ENCODE measurements around the gene UGT2A2.
"Not testable (repeated sequence)": the region's sequence is repeated elsewhere in the genome, so short reads cannot be mapped to it uniquely, and the experiment has no call there.

The UGT2A2 gene

GRCh38 chr4:69639542-69639941 lies at the start of gene UGT2A2:
UGT2A2 (minus strand) TSS chr4:69639642; CDS start chr4:69639640, 2 bp downstream.
- no peak for DNase-seq

- no peak for DNase-seq
These were observed 45.4 kb upstream of the UGT2A2 start for GRCh38 chr4:69684804-69685203.

DNA sequence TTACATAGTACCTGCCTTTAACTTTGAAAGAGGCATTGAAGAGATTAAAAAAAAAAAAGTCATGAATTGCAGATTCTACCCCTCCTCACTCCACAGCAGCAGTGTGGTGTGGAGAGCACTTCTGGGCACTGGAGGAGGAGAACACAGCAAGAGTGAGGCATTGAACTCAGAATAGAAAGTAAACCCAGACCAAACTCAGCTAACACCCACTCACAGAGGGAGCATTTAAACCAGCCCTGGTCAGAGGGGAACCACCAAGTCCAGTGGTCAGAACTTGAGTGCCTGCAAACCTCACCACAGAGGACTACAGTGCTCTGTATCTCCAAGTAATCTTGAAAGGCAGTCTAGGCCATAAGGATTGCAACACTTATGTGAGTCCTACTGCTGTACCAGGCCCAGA lies 29.2 kb upstream of the UGT2A2 start:
- no peak for DNase-seq

GRCh38 chr4:69664009-69664408 lies 24.6 kb upstream of the UGT2A2 start:
- DNase-seq = not testable (repeated sequence)

GRCh38 chr4:69661130-69661803 lies 21.8 kb upstream of the UGT2A2 start:
- DNase-seq = peak; percentile 27

DNA sequence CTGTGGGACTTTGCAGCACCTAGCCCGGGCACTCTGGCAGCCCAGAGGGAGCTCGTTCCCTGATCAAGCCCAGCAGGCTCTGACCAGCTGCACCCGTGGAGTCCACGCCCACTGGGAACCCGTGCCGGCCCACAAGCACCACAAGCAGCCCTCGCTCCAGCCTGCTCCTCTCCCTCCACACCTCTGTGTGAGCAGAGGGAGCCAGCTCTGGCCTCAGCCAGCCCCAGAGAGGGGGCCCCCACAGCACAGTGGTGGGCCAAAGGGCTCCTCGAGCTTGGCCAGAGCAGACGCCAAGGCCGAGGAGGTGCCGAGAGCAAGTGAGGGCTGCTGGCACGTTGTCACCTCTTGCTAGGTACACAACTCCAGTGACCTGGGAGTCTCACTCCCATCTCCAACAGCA lies 18.7 kb upstream of the UGT2A2 start:
- no peak for DNase-seq

GRCh38 chr4:69656653-69657158 lies 17.3 kb upstream of the UGT2A2 start:
- no peak for DNase-seq

- no peak for DNase-seq
These were observed 13.7 kb upstream of the UGT2A2 start, which contains the start of gene UGT2A1 for GRCh38 chr4:69653147-69653546. UGT2A1 (minus strand) TSS chr4:69653247; CDS start chr4:69647644, 5,603 bp downstream.

DNA sequence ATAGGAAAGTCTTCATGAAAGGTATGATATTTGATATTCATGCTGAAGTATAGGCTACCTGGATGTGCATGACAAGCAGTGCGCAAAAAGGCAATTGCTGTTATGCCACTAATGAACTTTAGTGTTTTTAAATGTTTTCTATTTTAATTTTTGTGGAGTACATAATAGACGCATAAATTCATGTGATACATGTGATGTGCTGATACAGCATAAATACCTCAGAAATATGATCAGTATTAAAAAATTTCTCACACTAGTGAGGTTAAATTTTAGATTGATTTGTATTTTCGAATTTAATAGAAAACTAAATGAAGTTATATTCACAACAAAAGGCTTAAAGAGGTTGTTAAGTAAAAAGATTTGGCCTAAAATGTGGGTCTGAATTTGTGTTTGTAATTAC lies 11.4 kb upstream of the UGT2A2 start:
- DNase-seq = no peak

DNA sequence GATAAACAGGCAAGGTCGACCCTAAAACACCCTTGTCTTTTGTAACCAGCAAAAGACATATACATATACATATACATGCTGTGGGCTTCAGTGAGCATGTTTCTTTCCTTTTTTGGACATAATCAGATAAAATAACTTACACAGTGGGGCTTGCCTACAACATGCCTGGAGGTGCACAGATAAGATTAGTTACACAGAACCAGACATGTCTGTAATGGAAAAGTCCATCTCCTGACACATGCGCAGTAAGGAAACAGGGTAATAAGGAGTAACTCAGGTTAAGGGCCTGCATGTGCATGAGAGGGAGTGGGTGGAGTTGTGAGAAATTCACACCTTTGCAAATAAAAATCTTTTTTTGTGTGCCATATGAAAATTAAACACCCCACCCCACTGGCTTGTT lies 10.2 kb upstream of the UGT2A2 start:
- no peak for DNase-seq

DNA sequence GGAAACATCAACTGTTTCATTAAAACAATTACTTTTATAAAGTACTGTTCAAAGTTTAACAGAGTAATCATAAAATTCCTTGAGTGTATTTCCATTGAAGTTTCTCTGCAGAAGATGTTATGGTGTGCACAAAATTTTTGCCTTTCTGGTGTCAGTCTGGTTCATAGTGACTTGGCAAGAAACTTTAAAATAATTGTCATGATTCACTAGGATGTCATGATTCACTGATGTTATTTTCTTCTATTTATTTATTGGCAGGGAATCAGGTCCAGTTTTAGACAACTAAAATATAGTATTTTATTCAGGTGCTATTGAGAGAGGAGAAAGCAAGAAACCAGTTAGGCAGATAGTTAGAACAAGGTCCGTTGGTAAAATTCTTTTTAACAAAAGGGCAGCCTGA lies 9.8 kb upstream of the UGT2A2 start:
- DNase-seq = no peak

DNA sequence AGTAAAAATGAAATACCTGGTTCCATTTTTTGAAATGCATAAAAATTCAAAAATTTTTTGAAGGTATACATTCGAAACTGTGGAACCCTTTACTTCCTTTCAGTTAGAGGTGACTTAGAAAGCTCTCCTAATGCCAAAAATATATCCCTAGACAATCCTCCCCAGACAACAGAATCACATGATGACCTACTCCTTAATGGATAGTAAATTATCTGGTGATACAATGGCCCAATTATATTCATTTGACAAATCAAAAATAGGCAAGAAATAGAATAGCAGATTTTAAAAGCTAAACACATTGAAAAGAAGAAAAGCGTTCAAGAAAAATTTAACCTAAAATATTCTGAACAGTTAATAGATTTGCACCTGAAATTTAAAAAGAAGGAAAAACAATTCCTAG lies 3.5 kb upstream of the UGT2A2 start:
- DNase-seq = no peak

- DNase-seq = no peak
These were observed 847 bp upstream of the UGT2A2 start for GRCh38 chr4:69640289-69640688.

DNA sequence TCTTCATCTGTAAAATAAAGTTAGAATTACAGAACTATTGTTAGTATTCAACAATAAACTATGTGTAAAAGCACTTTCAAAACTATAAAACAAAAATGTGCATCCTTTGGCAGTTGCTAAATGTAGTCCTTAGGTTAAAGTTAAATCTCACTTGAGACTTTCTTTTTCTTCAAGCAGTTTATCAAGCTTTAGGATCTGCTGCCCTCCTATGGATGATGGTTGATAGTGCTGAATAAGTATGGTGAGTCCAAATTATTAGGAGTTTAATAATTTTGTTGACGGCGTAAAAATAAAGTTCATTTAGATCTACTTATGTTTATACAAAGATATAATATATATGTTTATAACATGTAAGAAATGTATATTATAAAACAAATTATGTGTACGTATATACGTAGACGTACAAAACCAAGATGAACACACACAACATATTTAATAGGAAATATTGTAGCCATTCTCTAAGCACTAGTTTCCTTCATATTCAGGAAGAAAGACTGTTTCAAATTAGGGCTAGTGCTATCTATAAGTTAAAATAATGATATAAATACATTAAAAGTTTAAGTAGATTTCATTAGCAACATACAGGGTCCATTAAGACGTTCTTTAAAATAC lies 22.3 kb downstream of the UGT2A2 start:
- DNase-seq = no peak

GRCh38 chr4:69610484-69610883 lies 29.0 kb downstream of the UGT2A2 start:
- DNase-seq = no peak

DNA sequence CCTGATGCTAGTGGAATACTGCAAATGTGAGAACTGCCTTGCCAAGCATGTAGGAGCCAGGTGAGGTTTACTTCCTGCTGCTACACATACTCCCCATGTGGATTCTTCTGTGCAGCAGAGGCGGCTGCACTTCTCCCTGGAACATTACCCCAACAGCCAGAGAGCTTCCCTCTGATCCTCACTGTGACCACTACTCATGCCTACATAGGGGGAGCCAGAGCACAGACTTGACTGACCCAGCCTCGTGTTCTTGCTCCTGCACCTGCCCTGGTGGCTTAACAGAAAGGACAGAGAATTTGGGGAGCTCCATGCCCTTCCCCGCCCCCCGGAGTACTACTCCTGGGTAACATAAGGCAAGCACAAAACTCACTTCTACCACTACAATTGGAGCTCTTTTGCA lies 38.4 kb downstream of the UGT2A2 start:
- DNase-seq = no peak

GRCh38 chr4:69600013-69600412 lies 39.4 kb downstream of the UGT2A2 start:
- no peak for DNase-seq

DNA sequence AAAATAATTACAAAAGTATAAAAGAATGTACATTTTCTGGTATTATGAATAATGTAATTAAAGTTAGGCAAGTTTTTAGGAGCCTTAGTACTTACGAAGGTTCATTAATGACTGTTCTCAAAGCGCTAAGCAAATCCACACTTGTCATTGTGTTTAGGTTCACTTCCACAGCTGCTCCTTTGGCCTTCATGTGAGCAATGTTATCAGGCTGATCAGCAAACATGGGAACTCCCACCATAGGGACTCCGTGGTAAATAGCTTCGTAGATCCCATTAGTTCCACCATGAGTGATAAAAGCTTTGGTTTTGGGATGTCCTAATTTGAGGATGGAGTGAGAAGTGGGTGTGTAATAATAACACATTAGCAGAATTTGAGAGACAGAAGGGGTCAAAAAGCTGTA lies 45.1 kb downstream of the UGT2A2 start:
- DNase-seq = no peak

GRCh38 chr4:69591364-69591763 lies 48.1 kb downstream of the UGT2A2 start:
- DNase-seq = no peak

DNA sequence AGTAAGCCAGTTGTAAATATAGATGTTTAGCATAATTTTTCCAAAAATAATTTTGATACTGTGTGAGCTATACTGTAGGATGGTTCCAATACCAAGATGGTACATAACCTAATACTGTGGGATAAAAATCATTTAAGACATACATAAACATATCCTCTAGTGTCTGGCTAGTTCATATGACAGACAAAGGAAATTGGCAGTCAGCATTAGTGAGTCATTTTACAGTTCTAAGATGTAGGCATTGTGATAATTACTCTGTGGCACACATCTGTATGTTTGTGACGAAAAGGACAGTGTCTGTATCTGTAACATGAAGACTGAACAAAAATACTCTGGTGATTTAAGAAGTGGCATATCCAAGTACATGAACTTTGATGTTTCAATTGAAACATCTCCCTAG lies 49.6 kb downstream of the UGT2A2 start:
- no peak for DNase-seq

DNA sequence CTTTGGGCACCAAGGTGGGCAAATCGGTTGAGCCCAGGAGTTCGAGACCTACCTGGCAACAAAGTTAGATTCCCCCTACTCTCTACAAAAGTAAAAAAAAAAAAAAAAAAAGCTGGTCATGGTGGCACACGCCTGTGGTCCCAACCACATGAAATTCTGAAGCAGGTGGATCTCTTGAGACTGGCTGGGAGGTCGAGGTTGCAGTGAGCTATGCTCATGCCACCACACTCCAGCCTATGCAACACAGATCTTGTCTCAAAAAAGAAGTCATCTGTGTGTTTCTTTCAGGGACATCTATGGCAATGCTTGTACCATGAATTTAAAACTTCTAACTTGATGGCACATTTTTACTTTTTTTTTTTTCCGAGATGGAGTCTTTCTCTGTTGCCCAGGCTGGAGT lies 55.3 kb downstream of the UGT2A2 start:
- no peak for DNase-seq

DNA sequence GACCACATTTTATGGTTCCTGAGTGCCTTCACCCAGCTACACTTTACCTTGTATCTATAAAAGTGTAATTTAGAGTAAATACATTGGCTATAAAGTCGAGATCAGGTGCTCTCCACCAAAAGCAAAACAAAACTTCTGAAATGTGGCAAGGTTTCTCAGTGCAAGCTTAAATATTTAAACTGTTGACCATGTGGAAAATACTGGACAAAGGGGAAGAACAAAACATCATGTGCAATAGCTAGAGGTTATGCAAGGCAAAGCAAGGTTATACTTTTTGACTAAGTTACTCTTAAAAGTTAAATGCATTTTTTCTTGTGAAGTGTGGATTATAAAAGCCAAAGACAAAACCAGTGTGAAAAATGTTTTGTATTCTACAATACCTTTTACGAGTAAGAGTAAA lies 55.9 kb downstream of the UGT2A2 start:
- no peak for DNase-seq

DNA sequence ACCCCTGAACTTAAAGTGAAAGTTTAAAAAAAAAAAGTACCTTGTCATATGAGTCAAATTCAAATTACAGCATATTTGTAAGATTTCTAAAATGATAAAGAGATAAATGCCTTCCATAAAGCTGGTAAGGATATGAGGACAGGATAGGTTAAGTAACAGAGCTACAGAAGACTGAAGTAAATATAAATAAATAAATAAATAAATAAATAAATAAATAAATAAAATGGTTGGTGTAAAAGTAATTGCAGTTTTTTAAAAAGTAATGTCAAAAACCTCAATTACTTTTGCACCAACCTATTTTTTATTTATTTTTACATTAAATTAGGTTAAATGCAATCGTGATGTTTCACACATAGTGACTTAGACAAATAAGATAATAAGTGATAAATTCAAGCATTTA lies 62.2 kb downstream of the UGT2A2 start:
- no peak for DNase-seq

DNA sequence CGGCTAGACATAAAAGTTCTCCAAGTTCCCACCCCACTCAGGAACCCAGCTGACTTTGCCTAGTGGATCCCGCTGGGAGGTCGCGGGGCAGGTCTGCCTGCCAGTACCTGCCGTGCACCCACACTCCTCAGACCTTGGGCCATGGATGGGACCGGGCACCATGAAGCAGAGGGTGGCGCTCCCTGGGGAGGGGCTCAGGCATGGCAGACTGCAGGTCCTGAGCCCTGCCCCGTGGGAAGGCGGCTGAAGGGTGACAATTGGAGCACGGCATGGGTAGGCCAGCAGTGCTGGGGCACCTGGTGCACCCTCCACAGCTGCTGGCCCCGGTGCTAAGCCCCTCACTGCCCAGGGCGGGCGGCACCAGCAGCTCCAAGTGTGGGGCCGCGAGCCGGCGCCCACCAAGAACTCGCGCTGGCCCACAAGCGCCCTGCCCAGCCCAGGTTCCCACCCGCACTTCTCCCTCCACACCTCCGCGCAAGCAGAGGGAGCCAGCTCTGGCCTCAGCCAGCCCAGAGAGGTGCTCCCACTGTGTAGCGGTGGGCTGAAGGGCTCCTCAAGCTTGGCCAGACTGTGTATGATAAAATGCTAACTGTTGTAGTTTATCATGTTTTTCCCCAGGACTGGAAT lies 63.1 kb downstream of the UGT2A2 start:
- DNase-seq = no peak

All from CD4-positive, alpha-beta T cell treated with Interleukin-21 for 1 hour (primary cell).